Lung (tissue), 12 donors: ENCODE results near the gene KLF11. TPM values are rescaled to one million over a fixed set of nuclear protein-coding genes. Genes with fewer than 3 reads are reported as not detected.

Source experiments
- ATAC-seq: fragments of 200-7000 bp; cut with Tn5 transposase; one replicate; pipeline ENCODE4 v1.9.1; 2020; ENCODE audit warnings: moderate number of reproducible peaks; ENCODE audit not compliant: insufficient read depth, low FRiP score
- DNase-seq, 3 donors: peaks; one replicate each; pipeline ENCODE4 v3.0.0-alpha.2; 2013 to 2017
- H3K27ac ChIP-seq, 2 donors: one replicate each; pipeline ENCODE4 v1.5.1; 2013; ENCODE audit warnings: mild to moderate bottlenecking in 2 of 2, moderate library complexity in 2 of 2, control low read depth in 1 of 2, inconsistent platforms in 1 of 2, low read depth in 1 of 2, low read length in 1 of 2
- H3K27me3 ChIP-seq, 3 donors: one replicate each; pipeline ENCODE4 v1.5.1; 2013; ENCODE audit warnings: low read length in 2 of 3; ENCODE audit not compliant: control insufficient read depth in 3 of 3, insufficient read depth in 3 of 3
- H3K36me3 ChIP-seq, 4 donors: one replicate each; pipeline ENCODE4 v1.5.1; 2013; ENCODE audit warnings: low read length in 4 of 4, mild to moderate bottlenecking in 1 of 4, moderate library complexity in 1 of 4; ENCODE audit not compliant: control insufficient read depth in 4 of 4, insufficient read depth in 4 of 4
- H3K4me1 ChIP-seq, 5 donors: one replicate each; pipeline ENCODE4 v1.5.1; 2013; ENCODE audit warnings: low read length in 5 of 5, mild to moderate bottlenecking in 2 of 5, moderate library complexity in 1 of 5; ENCODE audit not compliant: control insufficient read depth in 5 of 5, insufficient read depth in 5 of 5
- H3K4me3 ChIP-seq: one replicate; pipeline ENCODE4 v1.5.1; 2013; ENCODE audit warnings: mild to moderate bottlenecking, control low read depth, moderate library complexity
- H3K9ac ChIP-seq, 2 donors: one replicate each; pipeline ENCODE4 v1.5.1; 2013; ENCODE audit warnings: low read length in 2 of 2, control low read depth in 1 of 2; ENCODE audit not compliant: insufficient read depth in 1 of 2
- H3K9me3 ChIP-seq, 4 donors: one replicate each; pipeline ENCODE4 v1.5.1; 2013; ENCODE audit warnings: low read length in 3 of 4, mild to moderate bottlenecking in 1 of 4, moderate library complexity in 1 of 4; ENCODE audit not compliant: control insufficient read depth in 4 of 4, insufficient read depth in 3 of 4
- CTCF ChIP-seq: IDR thresholded peaks from 2 replicates; pipeline ENCODE4 v1.5.1; 2012; ENCODE audit warnings: mild to moderate bottlenecking; ENCODE audit errors: control extremely low read depth, extremely low read depth
- WGBS, 2 donors: extraction: QIAGEN DNeasy Blood & Tissue Kit; methylation state at CpG; one replicate each; pipeline ENCODE4 v1.1.7; 2013; 5-methylcytosine and 5-hydroxymethylcytosine counted together
- polyA plus RNA-seq, 2 donors: library from polyadenylated mRNA; stranded (reverse); fragments of 200-250 nt; gene quantifications; one replicate each; pipeline ENCODE4 v1.2.1, GENCODE V29; 2013
- total RNA-seq, 2 donors: library from RNA; depleted of rRNA in 1 of 2; stranded (reverse); fragments of >200 nt in 1 of 2; gene quantifications; one replicate each; pipeline ENCODE4 v1.2.1, GENCODE V29; 2014 to 2021
- donor health status: control.
- donor health status: control.
- donor health status: Bipolar disorder and iron deficiency.
- donor health status: healthy.
- donor health status: DM: yes; HTN: yes; CAD: no.

Gene KLF11
- total and polyA plus RNA-seq, 4 donors = 7.4 to 21.8 (median 17.3) TPM

- Histone ChIP-seq H3K9me3 (no peaks in the 10 kb centered on the region), H3K36me3 (no peaks in the 10 kb centered on the region), H3K4me3 (no peak overlapping the region), H3K4me1 (no peaks in the 10 kb centered on the region), H3K9ac (no peak overlapping the region), H3K27ac (no peak overlapping the region), H3K27me3 (no peaks in the 10 kb centered on the region)
- 94 to 97% methylated on average over 35 of the region's 35 CpGs for WGBS, 2 donors
- ATAC-seq (no peak), DNase-seq (no peak)
- TF ChIP-seq CTCF = no peak
Observed at GRCh38 chr2:10016001-10016801, 27.1 kb upstream of the KLF11 start.

- H3K4me1 ChIP-seq = no peaks in the 10 kb centered on the region
- TF ChIP-seq CTCF = no peak
- H3K27me3 ChIP-seq = no peaks in the 10 kb centered on the region
- H3K9ac ChIP-seq = no peak overlapping the region
- DNase-seq (no peak), ATAC-seq (no peak)
- H3K4me3 ChIP-seq = no peak overlapping the region
- no peaks in the 10 kb centered on the region for H3K36me3 ChIP-seq
- H3K9me3 ChIP-seq = no peaks in the 10 kb centered on the region
- WGBS, 2 donors = 89 to 92% methylated on average over 8 of the region's 8 CpGs
- no peak overlapping the region for H3K27ac ChIP-seq
Observed at GRCh38 chr2:10016802-10017258, 26.5 kb upstream of the KLF11 start.

GRCh38 chr2:10017313-10017941, 25.9 kb upstream of the KLF11 start:
- no peaks in the 10 kb centered on the region for H3K9me3 ChIP-seq
- no peaks in the 10 kb centered on the region for H3K36me3 ChIP-seq
- H3K9ac ChIP-seq = no peak overlapping the region
- WGBS, 2 donors = 91 to 96% methylated on average over 5 of the region's 5 CpGs
- H3K27ac ChIP-seq = no peak overlapping the region
- H3K4me1 ChIP-seq = no peaks in the 10 kb centered on the region
- H3K4me3 ChIP-seq = no peak overlapping the region
- ATAC-seq = no peak
- H3K27me3 ChIP-seq = no peaks in the 10 kb centered on the region
- no peak for TF ChIP-seq CTCF
- no peak for DNase-seq
